HCT116 (cell line): ENCODE measurements around the gene FOXL2. TPM values are rescaled to one million over a fixed set of nuclear protein-coding genes. Genes with fewer than 3 reads are reported as not detected.

Experiments
- ATAC-seq: fragments of 200-7000 bp; cut with Tn5 transposase; 2 replicates; pipeline ENCODE4 v1.9.1; 2020; ENCODE audit warnings: mild to moderate bottlenecking, moderate library complexity
- BruUV-seq: library from RNA; stranded (reverse); fragments of 400-500 nt; replicated peaks from 2 replicates; lab custom pipeline; 2021; lab: Mats Ljungman, UMichigan
- CTCF ChIA-PET: fragments of 300-600 bp; sonication (Branson Sonifier 250); formaldehyde crosslinking; loops from one replicate; lab custom pipeline; 2021; ENCODE audit warnings: antibody characterized with exemption; lab: Charles Lee
- POLR2A ChIA-PET: fragments of 300-600, 350-600 bp; sonication (Branson Sonifier 250); formaldehyde crosslinking; loops from one replicate; lab custom pipeline; 2021; ENCODE audit warnings: antibody characterized with exemption; lab: Charles Lee
- RAD21 ChIA-PET, 2 experiments: fragments of 300-600 bp; sonication (Branson Sonifier 250); formaldehyde crosslinking; loops; one replicate each; lab custom pipeline; 2023; ENCODE audit warnings: low total read pairs in 2 of 2; ENCODE audit not compliant: uncharacterized antibody in 2 of 2, unreplicated experiment in 2 of 2, low non-redundant PET in 1 of 2; lab: Charles Lee
- DNase-seq: peaks from one replicate; pipeline ENCODE4 v3.0.0-alpha.2; 2010; ENCODE audit warnings: low read depth, low spot score
- H2AFZ ChIP-seq: fragments of 200-600 bp; shearing (Covaris generic), sonication (generic); 2 replicates; pipeline ENCODE4 v1.6.1; 2017; ENCODE audit warnings: low read depth, mixed run types, mixed read lengths, antibody characterized with exemption, low read length; ENCODE audit not compliant: poor library complexity, severe bottlenecking
- H3K27ac ChIP-seq: 2 replicates; pipeline ENCODE4 v1.5.1; 2012; ENCODE audit warnings: low read depth, low read length
- H3K27me3 ChIP-seq: fragments of 200-600 bp; sonication (generic); 2 replicates; pipeline ENCODE4 v1.6.1; 2016; ENCODE audit warnings: mixed run types, low read length, mixed read lengths; ENCODE audit not compliant: insufficient read depth
- H3K36me3 ChIP-seq, 2 experiments: fragments of 200-500 bp in 1 of 2; fragments of 200-600 bp in 1 of 2; sonication (Bioruptor generic) in 1 of 2; sonication (generic) in 1 of 2; 2 replicates each; pipeline versions ENCODE4 v1.5.1 to v1.6.1; 2014 to 2016; ENCODE audit warnings: low read length in 2 of 2, inconsistent platforms in 1 of 2, mixed read lengths in 1 of 2, mixed run types in 1 of 2; ENCODE audit not compliant: insufficient read depth in 2 of 2, control insufficient read depth in 1 of 2
- H3K4me1 ChIP-seq, 2 experiments: fragments of 200-600 bp in 1 of 2; sonication (generic) in 1 of 2; 2 replicates each; pipeline versions ENCODE4 v1.5.1 to v1.6.1; 2012 to 2017; ENCODE audit warnings: low read length in 2 of 2, inconsistent platforms in 1 of 2, mild to moderate bottlenecking in 1 of 2, mixed read lengths in 1 of 2, mixed run types in 1 of 2, moderate library complexity in 1 of 2; ENCODE audit not compliant: insufficient read depth in 2 of 2, control insufficient read depth in 1 of 2
- H3K4me2 ChIP-seq: fragments of 200-600 bp; sonication (generic); 2 replicates; pipeline ENCODE4 v1.6.1; 2017; ENCODE audit warnings: mixed run types, low read length, mixed read lengths
- H3K4me3 ChIP-seq, 2 experiments: fragments of 200-600 bp in 1 of 2; sonication (generic) in 1 of 2; replicated peaks in 1 of 2; 2 replicates each; pipeline ENCODE4 v1.5.1; 2011 to 2016; ENCODE audit warnings: low read length in 2 of 2, control low read depth in 1 of 2, low read depth in 1 of 2, mild to moderate bottlenecking in 1 of 2, mixed read lengths in 1 of 2, mixed run types in 1 of 2
- H3K79me2 ChIP-seq: fragments of 200-600 bp; sonication (generic); 2 replicates; pipeline ENCODE4 v1.6.1; 2017; ENCODE audit warnings: mild to moderate bottlenecking, mixed run types, low read length, moderate library complexity, mixed read lengths; ENCODE audit not compliant: insufficient read depth
- H3K9ac ChIP-seq: fragments of 200-600 bp; sonication (generic); 2 replicates; pipeline ENCODE4 v1.6.1; 2016; ENCODE audit warnings: low read length, mixed read lengths
- H3K9me2 ChIP-seq: fragments of 200-600 bp; sonication (generic), shearing (Covaris generic); 2 replicates; pipeline ENCODE4 v1.6.1; 2017; ENCODE audit warnings: mixed run types, mild to moderate bottlenecking, moderate library complexity; ENCODE audit not compliant: insufficient read depth
- H3K9me3 ChIP-seq, 2 experiments: fragments of 200-500 bp in 1 of 2; fragments of 200-600 bp in 1 of 2; sonication (Bioruptor generic) in 1 of 2; sonication (generic) in 1 of 2; 2 replicates each; pipeline ENCODE4 v1.6.1; 2014 to 2017; ENCODE audit warnings: low read length in 2 of 2, mixed read lengths in 2 of 2, inconsistent platforms in 1 of 2, low read depth in 1 of 2, mild to moderate bottlenecking in 1 of 2, mixed run types in 1 of 2, moderate library complexity in 1 of 2; ENCODE audit not compliant: control insufficient read depth in 1 of 2, insufficient read depth in 1 of 2
- H4K20me1 ChIP-seq: fragments of 200-600 bp; sonication (generic), shearing (Covaris generic); 2 replicates; pipeline ENCODE4 v1.6.1; 2017; ENCODE audit warnings: mixed run types, mild to moderate bottlenecking, moderate library complexity; ENCODE audit not compliant: insufficient read depth
- CBX3 ChIP-seq: IDR thresholded peaks from 2 replicates; pipeline ENCODE4 v1.6.1; 2012; ENCODE audit warnings: low read depth
- CEBPB ChIP-seq: IDR thresholded peaks from 2 replicates; pipeline ENCODE4 v1.6.1; 2012; ENCODE audit warnings: low read depth
- ELF1 ChIP-seq: IDR thresholded peaks from 2 replicates; pipeline ENCODE4 v1.6.1; 2012; ENCODE audit warnings: low read depth, borderline replicate concordance
- EZH2 ChIP-seq: fragments of 200-600 bp; sonication (generic); IDR thresholded peaks from 2 replicates; pipeline ENCODE4 v1.6.1; 2017; ENCODE audit warnings: antibody characterized with exemption, mixed run types
- FOSL1 ChIP-seq: IDR thresholded peaks from 2 replicates; pipeline ENCODE4 v1.6.1; 2012; ENCODE audit warnings: low read depth
- JUND ChIP-seq: IDR thresholded peaks from 2 replicates; pipeline ENCODE4 v1.6.1; 2012
- POLR2A ChIP-seq: IDR thresholded peaks from 2 replicates; pipeline ENCODE4 v1.7.0; 2011; ENCODE audit warnings: borderline replicate concordance; ENCODE audit not compliant: insufficient read depth, insufficient read length; ENCODE audit errors: extremely low read depth
- RAD21 ChIP-seq: IDR thresholded peaks from 2 replicates; pipeline ENCODE4 v1.6.1; 2012; ENCODE audit warnings: low read depth, mild to moderate bottlenecking
- SP1 ChIP-seq: IDR thresholded peaks from 2 replicates; pipeline ENCODE4 v1.6.1; 2012; ENCODE audit warnings: low read depth
- SRF ChIP-seq: IDR thresholded peaks from 2 replicates; pipeline ENCODE4 v1.6.1; 2012; ENCODE audit warnings: low read depth
- TCF7L2 ChIP-seq: IDR thresholded peaks from 2 replicates; pipeline ENCODE4 v1.7.0; 2011; ENCODE audit warnings: borderline replicate concordance, inconsistent platforms; ENCODE audit not compliant: insufficient read depth, insufficient read length; ENCODE audit errors: extremely low read depth
- intact Hi-C: fragments of 100-400 bp; cut with micrococcal nuclease; formaldehyde crosslinking; loops from 2 replicates; pipeline ENCODE4 v1.10.0; 2022
- total RNA-seq: library from RNA; stranded (reverse); gene quantifications from one replicate; pipeline ENCODE4 v1.2.1, GENCODE V29; 2021; ENCODE audit not compliant: unreplicated experiment
- TF ChIP-seq, protein P1 (sequence below): IDR thresholded peaks from 2 replicates; pipeline ENCODE4 v1.6.1; 2012
- TF ChIP-seq, protein P2 (sequence below), 3 experiments: fragments of 200-600 bp in 1 of 3; sonication (generic) in 1 of 3; IDR thresholded peaks in 2 of 3; conservative IDR thresholded peaks in 1 of 3; 2 replicates each; pipeline ENCODE4 v1.5.1; 2012 to 2017; ENCODE audit warnings: low read depth in 2 of 3, low read length in 2 of 3, antibody characterized with exemption in 1 of 3, borderline replicate concordance in 1 of 3, control low read depth in 1 of 3, mild to moderate bottlenecking in 1 of 3, mixed read lengths in 1 of 3, mixed run types in 1 of 3, moderate library complexity in 1 of 3; ENCODE audit not compliant: insufficient read depth in 1 of 3
- TF ChIP-seq, protein P3 (sequence below): IDR thresholded peaks from 2 replicates; pipeline ENCODE4 v1.6.1; 2011; ENCODE audit warnings: mild to moderate bottlenecking, low read length, moderate library complexity; ENCODE audit not compliant: insufficient replicate concordance; ENCODE audit errors: extremely low read depth
- TF ChIP-seq, protein P4 (sequence below): IDR thresholded peaks from 2 replicates; pipeline ENCODE4 v1.6.1; 2012

FOXL2 gene
- total RNA-seq, 1 experiment from 2014 or later, result not detected

DNA sequence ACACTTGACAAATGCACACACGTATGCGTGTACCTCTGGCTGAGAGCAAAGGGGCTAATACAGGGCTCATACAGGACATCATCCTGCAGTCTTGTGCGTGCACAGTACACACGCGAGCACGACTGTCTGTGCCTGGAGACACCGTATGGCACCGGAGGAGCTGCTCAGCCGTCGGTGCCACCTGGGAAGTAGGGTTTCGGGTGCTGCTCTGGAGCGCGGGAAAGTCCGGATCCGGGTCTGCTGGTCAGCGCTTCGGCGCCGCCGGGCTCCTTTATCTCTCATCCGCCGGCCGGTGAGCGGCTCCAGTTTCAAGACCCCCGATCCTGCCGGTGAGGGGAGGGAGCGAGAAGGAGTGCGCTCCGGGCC, 9.3 kb downstream of the FOXL2 start:
- BruUV-seq, result no TSS peak
- Histone ChIP-seq H3K27me3 (no peaks in the 10 kb centered on the region), H3K9me3 (no peaks in the 10 kb centered on the region), H2AFZ (no peak overlapping the region), H4K20me1 (no peaks in the 10 kb centered on the region), H3K79me2 (no peaks in the 10 kb centered on the region), H3K4me2 (no peak overlapping the region), H3K27ac (no peak overlapping the region), H3K4me3 (no peak overlapping the region), H3K4me1 (peaks cover 6 to 18% of the 10 kb centered on the region in 2 experiments; a peak in 3 of 4 replicates), H3K36me3 (no peaks in the 10 kb centered on the region), H3K9ac (no peak overlapping the region), H3K9me2 (no peaks in the 10 kb centered on the region)
- ChIA-PET RAD21 (no interaction called here), POLR2A (no interaction called here), CTCF (no interaction called here)
- intact Hi-C loops, result loop anchor here (2.0 to 5.0 kb wide), 3 partner anchors 40 to 265 kb away; no protein-coding TSS in a partner anchor
- DNase-seq, result no peak
- no peak for TF ChIP-seq CBX3
- TF ChIP-seq, protein P1, sequence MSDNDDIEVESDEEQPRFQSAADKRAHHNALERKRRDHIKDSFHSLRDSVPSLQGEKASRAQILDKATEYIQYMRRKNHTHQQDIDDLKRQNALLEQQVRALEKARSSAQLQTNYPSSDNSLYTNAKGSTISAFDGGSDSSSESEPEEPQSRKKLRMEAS, result no peak
- no peak for TF ChIP-seq FOSL1
- no peak for TF ChIP-seq ELF1
- no peak for ATAC-seq

DNA sequence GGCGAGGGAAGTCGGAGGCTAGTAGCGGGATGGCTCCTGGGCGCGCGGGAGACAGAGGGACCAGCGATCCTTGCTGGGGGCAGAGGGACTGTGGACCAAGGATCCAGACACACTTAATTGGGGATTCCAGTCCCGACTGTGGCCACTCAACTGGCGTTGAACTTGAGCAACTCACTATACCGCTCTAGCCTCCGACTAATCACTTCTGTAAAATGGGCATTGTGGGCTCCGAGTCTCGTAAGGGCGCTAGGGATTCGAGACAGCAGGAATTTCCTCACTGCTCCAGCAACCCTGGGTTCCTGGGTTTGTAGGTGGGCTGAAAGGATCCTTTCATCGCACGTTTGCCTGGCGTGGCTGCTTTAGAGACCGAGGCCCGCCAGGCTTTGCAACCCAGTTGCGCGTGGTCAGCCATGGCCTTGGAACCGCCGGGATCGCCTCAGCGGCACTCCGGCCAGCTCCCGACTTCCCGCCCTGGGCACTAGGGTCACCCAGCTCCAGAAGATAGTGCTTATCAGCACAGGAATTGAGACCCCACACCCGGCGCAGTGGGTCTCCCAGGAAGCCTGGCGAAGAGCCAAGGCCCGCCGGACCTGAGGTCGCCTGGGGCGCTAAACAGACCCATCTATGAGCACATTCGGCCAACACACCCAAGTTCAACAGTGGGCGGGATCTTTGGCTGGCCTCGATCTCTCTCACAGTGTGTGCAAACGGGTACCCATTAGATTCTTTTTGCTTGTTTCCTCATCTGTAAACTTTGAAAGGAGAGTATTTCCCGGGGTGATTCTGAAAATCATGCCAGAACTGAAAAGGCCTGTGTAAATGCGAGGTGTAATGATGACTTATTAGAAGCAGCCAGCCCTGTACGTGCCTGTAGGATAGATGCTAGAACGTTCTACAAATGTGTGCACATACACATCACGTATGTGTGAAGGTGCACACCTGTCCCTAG, 9.9 kb downstream of the FOXL2 start:
- ATAC-seq, result 0 out of 2 replicates have a peak, but pooled peaks have one; percentile 0
- no peak for TF ChIP-seq CEBPB
- no peak for TF ChIP-seq SRF
- no peak for TF ChIP-seq SP1
- no peak for TF ChIP-seq POLR2A
- no peak for TF ChIP-seq TCF7L2
- no peak for TF ChIP-seq JUND
- TF ChIP-seq CBX3, result no peak
- TF ChIP-seq, protein P2, sequence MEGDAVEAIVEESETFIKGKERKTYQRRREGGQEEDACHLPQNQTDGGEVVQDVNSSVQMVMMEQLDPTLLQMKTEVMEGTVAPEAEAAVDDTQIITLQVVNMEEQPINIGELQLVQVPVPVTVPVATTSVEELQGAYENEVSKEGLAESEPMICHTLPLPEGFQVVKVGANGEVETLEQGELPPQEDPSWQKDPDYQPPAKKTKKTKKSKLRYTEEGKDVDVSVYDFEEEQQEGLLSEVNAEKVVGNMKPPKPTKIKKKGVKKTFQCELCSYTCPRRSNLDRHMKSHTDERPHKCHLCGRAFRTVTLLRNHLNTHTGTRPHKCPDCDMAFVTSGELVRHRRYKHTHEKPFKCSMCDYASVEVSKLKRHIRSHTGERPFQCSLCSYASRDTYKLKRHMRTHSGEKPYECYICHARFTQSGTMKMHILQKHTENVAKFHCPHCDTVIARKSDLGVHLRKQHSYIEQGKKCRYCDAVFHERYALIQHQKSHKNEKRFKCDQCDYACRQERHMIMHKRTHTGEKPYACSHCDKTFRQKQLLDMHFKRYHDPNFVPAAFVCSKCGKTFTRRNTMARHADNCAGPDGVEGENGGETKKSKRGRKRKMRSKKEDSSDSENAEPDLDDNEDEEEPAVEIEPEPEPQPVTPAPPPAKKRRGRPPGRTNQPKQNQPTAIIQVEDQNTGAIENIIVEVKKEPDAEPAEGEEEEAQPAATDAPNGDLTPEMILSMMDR (IDR thresholded peaks at IDR 0.05 in 2 of 3, conservative IDR thresholded peaks at IDR 0.05 in 1 of 3; ENCODE audit: borderline replicate concordance in 1 of 3, insufficient read depth in 1 of 3, low read depth in 2 of 3, low read length in 2 of 3), result no peak
- no peak for TF ChIP-seq RAD21
- TF ChIP-seq, protein P3, sequence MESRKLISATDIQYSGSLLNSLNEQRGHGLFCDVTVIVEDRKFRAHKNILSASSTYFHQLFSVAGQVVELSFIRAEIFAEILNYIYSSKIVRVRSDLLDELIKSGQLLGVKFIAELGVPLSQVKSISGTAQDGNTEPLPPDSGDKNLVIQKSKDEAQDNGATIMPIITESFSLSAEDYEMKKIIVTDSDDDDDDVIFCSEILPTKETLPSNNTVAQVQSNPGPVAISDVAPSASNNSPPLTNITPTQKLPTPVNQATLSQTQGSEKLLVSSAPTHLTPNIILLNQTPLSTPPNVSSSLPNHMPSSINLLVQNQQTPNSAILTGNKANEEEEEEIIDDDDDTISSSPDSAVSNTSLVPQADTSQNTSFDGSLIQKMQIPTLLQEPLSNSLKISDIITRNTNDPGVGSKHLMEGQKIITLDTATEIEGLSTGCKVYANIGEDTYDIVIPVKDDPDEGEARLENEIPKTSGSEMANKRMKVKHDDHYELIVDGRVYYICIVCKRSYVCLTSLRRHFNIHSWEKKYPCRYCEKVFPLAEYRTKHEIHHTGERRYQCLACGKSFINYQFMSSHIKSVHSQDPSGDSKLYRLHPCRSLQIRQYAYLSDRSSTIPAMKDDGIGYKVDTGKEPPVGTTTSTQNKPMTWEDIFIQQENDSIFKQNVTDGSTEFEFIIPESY, result no peak
- TF ChIP-seq, protein P4, sequence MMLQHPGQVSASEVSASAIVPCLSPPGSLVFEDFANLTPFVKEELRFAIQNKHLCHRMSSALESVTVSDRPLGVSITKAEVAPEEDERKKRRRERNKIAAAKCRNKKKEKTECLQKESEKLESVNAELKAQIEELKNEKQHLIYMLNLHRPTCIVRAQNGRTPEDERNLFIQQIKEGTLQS, result no peak
- no peak for TF ChIP-seq EZH2

More for the DNA sequence above, 9.9 kb downstream of the FOXL2 start:
- Histone ChIP-seq H3K9ac (peak overlapping the region; percentile 70), H3K4me2 (peak overlapping the region; percentile 95), H3K9me2 (no peaks in the 10 kb centered on the region), H3K79me2 (no peaks in the 10 kb centered on the region), H3K27ac (peak overlapping the region; percentile 21; the same call in 1 of the 2 replicates), H3K36me3 (no peaks in the 10 kb centered on the region), H4K20me1 (no peaks in the 10 kb centered on the region), H3K9me3 (no peaks in the 10 kb centered on the region), H2AFZ (peak overlapping the region; percentile 88), H3K4me3 (peak overlapping the region; percentile 43 to 68; a peak in 3 of 4 replicates), H3K4me1 (peaks cover 6 to 18% of the 10 kb centered on the region in 2 experiments; a peak in 3 of 4 replicates), H3K27me3 (no peaks in the 10 kb centered on the region)
- CTCF ChIA-PET, result interaction anchor here (1.0 to 5.7 kb wide), 23 partner anchors 7 to 519 kb away, joined by 3 to 82 read pairs (median 7); partner anchors contain the start of gene CEP70
- no peak for DNase-seq
- POLR2A ChIA-PET, result no interaction called here
- RAD21 ChIA-PET, result interaction anchor here in 1 of 2 experiments (1.2 kb wide), 1 partner anchor 175 kb away, joined by 4 read pairs; no protein-coding TSS in a partner anchor
- BruUV-seq, result no TSS peak
- intact Hi-C loops, result loop anchor here (1.0 to 5.0 kb wide), 4 partner anchors 40 to 392 kb away; no protein-coding TSS in a partner anchor
